Measurements from ENCODE around the gene RNF43. TPM values are rescaled to one million over a fixed set of nuclear protein-coding genes. Genes with fewer than 3 reads are reported as not detected.

Gene RNF43
- total RNA-seq, 2 donors from 2014 or later, result 8.3 to 10.5 TPM

GRCh38 chr17:58384897-58385296, 32.4 kb downstream of the RNF43 start:
- no peak for DNase-seq
- no peaks in the 10 kb centered on the region for H3K36me3 ChIP-seq (replicated peaks in 1 of 2; ENCODE audit: insufficient read depth in 1 of 2, low read depth in 2 of 2)
- no peaks in the 10 kb centered on the region for H3K9me3 ChIP-seq
- no peak for ATAC-seq
- TF ChIP-seq POLR2A (IDR thresholded peaks at IDR 0.05), result no peak
- peaks cover 88% of the 10 kb centered on the region for H3K4me1 ChIP-seq
- intact Hi-C loops (cut with DNase I), result no loop called here
- 77 to 83% methylated on average over 3 of the region's 3 CpGs for WGBS, 2 donors
- H3K4me3 ChIP-seq, result no peak overlapping the region
- H3K27me3 ChIP-seq, result no peaks in the 10 kb centered on the region
- H3K27ac ChIP-seq, result peak overlapping the region in 1 of 4 donors; percentile 14

- H3K4me3 ChIP-seq, result no peak overlapping the region
- no peak for ATAC-seq
- no peak for TF ChIP-seq CTCF (IDR thresholded peaks at IDR 0.05)
- TF ChIP-seq POLR2A (IDR thresholded peaks at IDR 0.05), result no peak
- peaks cover 86% of the 10 kb centered on the region for H3K4me1 ChIP-seq
- peak overlapping the region in 3 of 4 donors; percentile 32 to 71 (median 55) for H3K27ac ChIP-seq
- H3K9me3 ChIP-seq, result no peaks in the 10 kb centered on the region
- peak in 1 of 4 donors; percentile 13 for DNase-seq
- intact Hi-C loops (cut with DNase I), result no loop called here
- H3K27me3 ChIP-seq, result no peaks in the 10 kb centered on the region
- no peaks in the 10 kb centered on the region for H3K36me3 ChIP-seq (replicated peaks in 1 of 2; ENCODE audit: insufficient read depth in 1 of 2, low read depth in 2 of 2)
- WGBS, 2 donors, result 56 to 70% methylated on average over 4 of the region's 4 CpGs
These were observed 33.4 kb downstream of the RNF43 start for GRCh38 chr17:58383892-58384462.

- 94% methylated on average over 1 of the region's 1 CpG for WGBS, 2 donors
- Histone ChIP-seq H3K4me3 (no peak overlapping the region), H3K27ac (peak overlapping the region in 3 of 4 donors; percentile 29 to 71 (median 55)), H3K9me3 (no peaks in the 10 kb centered on the region), H3K36me3 (replicated peaks in 1 of 2; ENCODE audit: insufficient read depth in 1 of 2, low read depth in 2 of 2) (no peaks in the 10 kb centered on the region), H3K4me1 (peaks cover 76% of the 10 kb centered on the region), H3K27me3 (no peaks in the 10 kb centered on the region)
- no peak for ATAC-seq
- TF ChIP-seq POLR2A (IDR thresholded peaks at IDR 0.05) (no peak), CTCF (IDR thresholded peaks at IDR 0.05) (no peak)
- peak in 2 of 4 donors; percentile 29 to 62 for DNase-seq
- intact Hi-C loops (cut with DNase I), result no loop called here
These were observed 34.5 kb downstream of the RNF43 start for GRCh38 chr17:58382872-58383242.

GRCh38 chr17:58382108-58382871, 35.0 kb downstream of the RNF43 start:
- WGBS, 2 donors, result 26 to 35% methylated on average over 4 of the region's 4 CpGs
- no peak for DNase-seq
- Histone ChIP-seq H3K27ac (peak overlapping the region in 3 of 4 donors; percentile 29 to 71 (median 63)), H3K9me3 (no peaks in the 10 kb centered on the region), H3K36me3 (replicated peaks in 1 of 2; ENCODE audit: insufficient read depth in 1 of 2, low read depth in 2 of 2) (no peaks in the 10 kb centered on the region), H3K27me3 (no peaks in the 10 kb centered on the region), H3K4me1 (peaks cover 74% of the 10 kb centered on the region), H3K4me3 (no peak overlapping the region)
- ATAC-seq, result no peak
- no peak for TF ChIP-seq CTCF (IDR thresholded peaks at IDR 0.05)
- no peak for TF ChIP-seq POLR2A (IDR thresholded peaks at IDR 0.05)
- intact Hi-C loops (cut with DNase I), result no loop called here

- peak; percentile 25 to 69 (median 64) for DNase-seq
- no peak for TF ChIP-seq POLR2A (IDR thresholded peaks at IDR 0.05)
- TF ChIP-seq CTCF (IDR thresholded peaks at IDR 0.05), result no peak
- ATAC-seq, result peak; percentile 67
- Histone ChIP-seq H3K27me3 (no peaks in the 10 kb centered on the region), H3K27ac (peak overlapping the region in 3 of 4 donors; percentile 50 to 71 (median 63)), H3K4me3 (no peak overlapping the region), H3K4me1 (peaks cover 81% of the 10 kb centered on the region), H3K9me3 (no peaks in the 10 kb centered on the region), H3K36me3 (replicated peaks in 1 of 2; ENCODE audit: insufficient read depth in 1 of 2, low read depth in 2 of 2) (no peaks in the 10 kb centered on the region)
- intact Hi-C loops (cut with DNase I), result no loop called here
- 40 to 46% methylated on average over 2 to 3 of the region's 3 CpGs for WGBS, 2 donors
These were observed 36.0 kb downstream of the RNF43 start for GRCh38 chr17:58381124-58382035.

Measured in body of pancreas (tissue), 4 donors.